Activated gamma-delta T cell (primary cell): ENCODE data around the gene ALKBH5.
"Not testable (repeated sequence)": the region's sequence is repeated elsewhere in the genome, so short reads cannot be mapped to it uniquely, and the experiment has no call there.

Experiments used
- DNase-seq: peaks from one replicate; lab custom pipeline; 2025; lab: John Stamatoyannopoulos, UW

Gene ALKBH5

DNA sequence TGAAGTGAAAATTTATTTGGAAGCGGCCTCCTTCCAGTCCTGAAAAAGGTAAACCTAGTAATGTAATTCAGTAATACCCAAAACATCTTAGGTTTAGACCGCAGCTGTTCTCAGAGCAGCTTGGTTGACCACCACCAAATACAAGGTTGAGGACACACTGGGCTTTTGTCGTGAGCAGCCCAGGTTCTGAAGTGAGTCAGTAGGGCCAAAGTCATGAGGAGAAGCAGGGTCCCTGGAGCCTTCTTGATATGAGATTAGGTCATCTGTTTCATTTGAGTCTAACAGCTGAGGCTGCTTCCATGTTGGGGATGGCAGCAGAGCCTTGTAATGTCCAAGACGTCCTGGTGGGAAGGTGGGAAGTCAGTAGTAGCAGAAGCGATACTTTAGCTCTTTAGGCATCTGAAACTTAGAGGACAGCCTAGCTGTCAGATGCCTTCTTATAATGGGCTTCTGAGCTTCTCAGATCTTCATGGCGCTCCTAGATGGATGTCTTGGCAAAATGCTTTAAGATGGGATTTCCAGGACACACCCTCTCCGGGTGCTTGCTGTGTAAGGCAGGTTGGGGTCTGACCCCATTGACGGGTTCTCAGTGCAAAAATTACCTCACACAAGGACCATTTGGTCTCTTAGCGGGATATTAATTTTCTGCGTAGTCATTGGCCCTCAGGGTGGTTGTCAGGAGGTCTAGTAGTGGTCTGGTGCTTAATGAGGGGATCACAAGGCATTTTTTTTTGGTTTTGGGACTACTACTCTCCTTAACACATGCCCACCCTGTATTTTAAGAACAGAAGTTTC, 2.4 kb downstream of the ALKBH5 start:
- DNase-seq: no peak

DNA sequence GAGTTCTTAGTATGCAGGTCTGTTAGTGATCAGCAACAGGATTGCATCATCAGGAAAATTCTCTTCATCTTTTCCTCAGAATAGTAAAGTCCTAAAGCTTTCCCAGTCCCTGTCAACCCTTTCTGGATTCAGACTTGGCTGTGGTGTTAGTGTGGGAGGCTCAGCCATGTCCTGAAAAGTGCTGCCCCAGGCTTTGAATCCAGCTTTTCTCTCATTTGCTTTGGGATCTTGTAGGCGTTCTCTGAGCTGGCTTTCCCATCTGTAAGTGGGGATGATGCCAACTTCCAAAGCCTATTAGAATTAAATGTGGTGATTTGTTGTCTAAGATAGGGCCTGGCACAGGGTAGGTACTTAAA, 3.0 kb downstream of the ALKBH5 start:
- no peak for DNase-seq

DNA sequence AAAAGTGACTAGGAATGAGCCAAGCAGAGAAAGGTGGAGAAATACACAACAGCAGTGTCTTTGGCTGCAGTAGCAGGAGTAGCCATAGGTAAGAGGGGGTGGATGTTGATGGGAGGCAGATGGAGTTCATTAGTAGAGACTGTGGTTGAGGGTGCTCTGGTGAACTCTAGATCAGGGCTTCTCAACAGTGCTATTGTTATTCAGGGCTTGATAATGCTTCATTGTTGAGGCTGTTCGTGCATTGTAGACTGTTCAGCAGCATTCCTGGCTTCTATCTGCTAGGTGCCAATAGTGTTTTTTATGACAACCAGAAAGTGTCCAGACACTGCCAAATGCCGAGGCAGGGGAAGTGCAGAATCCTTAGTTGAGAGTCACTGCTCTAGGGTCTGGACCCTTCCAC, 3.6 kb downstream of the ALKBH5 start:
- no peak for DNase-seq

- no peak for DNase-seq
These were observed 4.5 kb downstream of the ALKBH5 start for GRCh38 chr17:18187821-18188761.

DNA sequence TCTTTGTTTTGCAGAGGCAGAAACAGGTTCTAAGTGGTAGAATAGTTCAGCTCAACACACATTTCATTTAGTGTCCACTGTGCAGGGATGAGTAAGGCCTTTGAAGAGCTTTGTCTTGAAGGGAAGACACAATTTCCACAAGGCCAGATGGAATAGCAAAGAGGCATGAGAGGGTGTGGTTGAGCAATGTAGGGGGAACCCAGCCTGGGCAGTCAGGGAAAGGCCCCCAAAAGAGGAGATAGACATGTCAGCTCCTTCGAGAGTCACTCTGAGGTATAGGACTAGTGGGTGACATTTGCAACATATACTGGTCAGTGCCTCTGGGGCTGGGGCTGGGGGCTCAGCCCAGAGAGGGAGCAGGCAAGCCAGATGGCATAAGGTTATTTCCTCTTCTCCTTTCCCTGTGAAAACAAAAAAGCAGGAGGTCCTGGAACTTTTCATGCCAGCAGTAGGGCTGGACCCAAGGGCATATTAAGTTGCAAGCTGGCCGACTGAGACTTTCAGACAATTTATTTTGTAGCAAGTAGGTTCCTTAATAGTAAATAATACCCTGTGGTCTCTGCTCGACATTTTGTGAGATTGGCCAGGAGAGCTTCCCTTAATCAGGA, 7.1 kb downstream of the ALKBH5 start:
- no peak for DNase-seq

DNA sequence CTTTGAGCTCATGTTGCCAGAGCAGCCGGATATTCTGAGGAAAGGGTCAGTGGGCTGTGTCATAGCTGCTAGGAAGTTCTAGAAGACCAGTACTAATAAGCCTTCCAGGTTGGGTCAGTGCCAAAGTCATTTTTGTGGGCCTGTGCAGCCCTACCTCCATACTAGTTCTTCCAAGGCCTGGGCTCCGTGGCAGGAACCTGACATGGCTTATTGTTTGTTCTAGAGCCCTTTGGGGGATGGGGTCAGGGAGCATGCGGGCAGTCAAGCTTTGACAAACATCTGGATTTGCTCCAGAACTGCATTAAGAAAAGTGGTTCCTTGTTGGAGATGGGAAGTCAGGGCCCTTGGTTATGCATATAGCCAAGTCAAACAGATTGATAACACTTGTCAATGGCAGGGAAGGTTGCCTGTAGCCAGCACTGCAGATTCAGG, 7.6 kb downstream of the ALKBH5 start:
- DNase-seq: no peak

DNA sequence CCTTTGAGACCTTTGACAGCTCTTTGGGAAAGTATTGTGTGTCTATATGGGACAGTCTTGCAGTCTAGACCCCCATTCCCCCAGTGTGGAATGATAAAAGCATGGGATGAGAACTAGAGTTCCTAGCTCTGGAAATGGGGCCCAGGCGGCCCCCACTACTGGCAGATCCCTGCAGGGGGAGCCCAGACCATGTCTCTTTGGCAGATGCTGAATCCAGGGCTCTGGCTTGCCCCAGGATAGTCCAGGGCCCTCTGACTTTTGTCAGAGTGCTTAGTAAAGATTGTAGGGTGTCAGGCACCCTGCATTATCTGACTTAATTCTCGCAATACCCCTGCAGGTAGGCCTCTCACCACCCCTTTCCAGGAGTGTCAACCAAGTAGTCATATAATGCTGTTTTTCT, 8.3 kb downstream of the ALKBH5 start:
- no peak for DNase-seq

DNA sequence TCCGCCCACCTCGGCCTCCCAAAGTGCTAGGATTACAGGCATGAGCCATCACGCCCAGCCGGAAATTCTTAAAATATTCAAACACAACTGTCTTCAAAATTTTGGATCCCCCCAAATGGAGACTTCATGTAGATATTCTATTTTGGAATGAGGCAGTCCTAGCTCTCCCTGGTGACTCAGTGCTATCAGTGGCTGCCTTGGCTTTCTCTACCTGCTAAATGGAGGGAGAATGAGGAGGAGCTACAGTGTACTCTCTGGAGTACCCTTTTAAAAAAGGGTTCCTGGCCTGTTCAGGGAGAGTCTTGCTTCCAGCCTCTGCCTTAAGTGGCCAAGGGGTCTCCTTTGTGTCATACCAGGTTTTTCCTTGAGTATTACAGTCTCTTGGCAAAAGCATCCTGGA, 10.8 kb downstream of the ALKBH5 start:
- DNase-seq: no peak

- no peak for DNase-seq
These were observed 11.2 kb downstream of the ALKBH5 start for GRCh38 chr17:18194804-18195203.

DNA sequence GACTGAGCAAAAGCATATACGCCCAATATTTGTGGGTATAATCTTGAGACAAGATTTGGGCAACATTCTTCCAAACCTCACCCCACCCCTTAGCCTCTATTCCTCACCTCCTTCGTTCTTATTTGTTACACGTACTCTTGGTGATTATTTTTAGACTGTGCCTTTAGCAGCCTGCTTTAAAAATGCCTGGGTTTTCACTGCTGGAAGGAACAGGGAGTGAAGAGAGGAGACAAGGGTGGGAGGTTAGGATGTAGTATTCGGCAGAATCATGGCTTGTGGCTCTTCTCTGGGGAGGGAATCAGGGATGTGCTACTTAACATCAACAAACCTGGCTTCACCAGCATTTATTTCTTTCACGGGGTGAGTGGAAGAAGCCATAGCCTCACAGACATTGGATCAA, 11.6 kb downstream of the ALKBH5 start:
- DNase-seq: no peak

DNA sequence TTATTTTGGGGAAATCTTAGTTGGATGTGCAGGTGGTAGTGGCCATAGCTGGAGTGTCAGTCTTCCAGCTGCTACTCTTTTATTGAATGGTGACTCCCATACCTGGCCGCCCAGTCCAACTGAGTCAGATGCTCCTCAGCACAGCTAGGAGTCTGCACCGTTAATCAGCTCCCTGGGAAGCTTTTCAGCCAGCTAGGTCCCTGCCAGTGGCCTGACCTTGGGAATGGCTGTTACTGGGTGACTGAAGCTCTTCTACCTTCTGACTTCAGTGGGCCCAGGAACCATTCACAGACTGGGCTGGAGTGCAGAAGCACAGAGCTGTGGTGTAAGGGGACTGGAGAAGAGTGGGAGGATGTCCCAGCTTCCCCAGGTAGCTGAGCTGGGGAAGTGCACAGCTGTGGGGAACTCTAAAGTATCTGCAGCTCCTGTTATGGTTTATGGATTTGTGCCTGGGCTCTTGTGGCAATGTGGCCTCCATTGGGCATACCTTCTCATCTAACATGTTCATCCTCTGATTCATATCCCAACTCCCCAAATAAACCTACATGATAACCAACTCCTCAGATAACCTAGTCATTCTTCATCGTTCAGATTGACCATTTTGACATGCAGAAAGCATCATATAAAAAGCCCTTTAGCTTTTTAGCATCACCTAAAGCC, 14.0 kb downstream of the ALKBH5 start:
- DNase-seq: no peak

DNA sequence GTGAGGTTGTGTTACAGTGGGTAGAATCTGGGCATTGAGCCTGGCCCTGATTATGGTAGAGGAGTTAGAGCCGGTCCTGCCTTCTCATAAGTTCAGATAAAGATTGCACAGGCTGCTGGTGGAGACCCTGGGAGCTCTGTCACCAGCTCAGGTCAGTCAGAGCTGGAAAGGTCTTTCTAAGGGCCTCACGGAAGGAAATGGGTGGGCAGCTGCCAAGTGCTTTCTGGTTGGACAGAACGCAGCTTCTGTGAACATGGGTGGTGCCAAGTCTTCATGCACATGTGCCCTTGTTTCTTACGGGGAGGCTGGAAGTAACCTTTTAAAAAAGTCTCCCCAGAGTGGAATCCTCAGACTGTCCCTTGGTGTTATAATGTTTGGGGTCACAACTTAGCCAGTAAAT, 14.9 kb downstream of the ALKBH5 start:
- DNase-seq: no peak

- no peak for DNase-seq
These were observed 17.5 kb downstream of the ALKBH5 start for GRCh38 chr17:18201108-18201507.

GRCh38 chr17:18203308-18203707, 19.7 kb downstream of the ALKBH5 start:
- no peak for DNase-seq

DNA sequence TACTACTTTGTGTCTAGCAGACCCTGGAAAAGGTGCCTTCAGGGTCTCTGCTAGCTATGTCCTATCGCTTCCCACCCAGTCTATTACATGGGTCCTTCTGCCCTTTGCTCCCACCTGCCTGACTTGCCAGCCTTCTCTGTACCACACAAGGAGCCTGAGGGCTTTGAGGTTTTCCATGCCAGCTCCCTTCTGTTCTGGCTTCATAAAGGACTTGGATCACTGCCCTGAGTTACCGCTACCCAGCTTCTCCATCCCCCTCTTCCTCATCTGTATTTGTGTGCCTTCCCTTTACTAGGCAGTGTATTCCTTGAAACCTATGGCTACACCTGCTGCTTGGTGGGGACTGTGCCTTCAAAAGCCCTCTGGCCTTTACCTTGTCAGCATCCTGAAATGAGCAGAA, 22.2 kb downstream of the ALKBH5 start:
- DNase-seq: no peak

DNA sequence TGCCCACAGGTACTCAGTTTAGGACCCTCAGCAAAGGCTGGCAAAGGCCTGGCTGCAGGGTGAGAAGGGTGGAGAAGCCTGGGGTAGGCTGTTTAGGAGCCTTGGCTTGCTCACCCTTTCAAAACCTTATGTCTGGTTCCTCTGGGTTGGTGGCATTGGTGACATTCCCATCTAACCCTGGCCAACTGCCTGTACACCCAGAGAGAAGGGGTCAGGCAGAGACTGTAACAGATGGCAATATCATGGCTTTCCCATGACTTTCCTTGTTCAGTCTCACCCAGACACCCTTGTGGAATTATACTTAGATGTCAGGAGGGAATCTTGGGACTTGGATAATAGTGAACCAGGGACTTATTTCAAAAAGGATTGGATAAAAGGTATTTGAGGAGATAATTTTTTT, 23.3 kb downstream of the ALKBH5 start:
- no peak for DNase-seq

- no peak for DNase-seq
These were observed 24.5 kb downstream of the ALKBH5 start for GRCh38 chr17:18208092-18208491.

DNA sequence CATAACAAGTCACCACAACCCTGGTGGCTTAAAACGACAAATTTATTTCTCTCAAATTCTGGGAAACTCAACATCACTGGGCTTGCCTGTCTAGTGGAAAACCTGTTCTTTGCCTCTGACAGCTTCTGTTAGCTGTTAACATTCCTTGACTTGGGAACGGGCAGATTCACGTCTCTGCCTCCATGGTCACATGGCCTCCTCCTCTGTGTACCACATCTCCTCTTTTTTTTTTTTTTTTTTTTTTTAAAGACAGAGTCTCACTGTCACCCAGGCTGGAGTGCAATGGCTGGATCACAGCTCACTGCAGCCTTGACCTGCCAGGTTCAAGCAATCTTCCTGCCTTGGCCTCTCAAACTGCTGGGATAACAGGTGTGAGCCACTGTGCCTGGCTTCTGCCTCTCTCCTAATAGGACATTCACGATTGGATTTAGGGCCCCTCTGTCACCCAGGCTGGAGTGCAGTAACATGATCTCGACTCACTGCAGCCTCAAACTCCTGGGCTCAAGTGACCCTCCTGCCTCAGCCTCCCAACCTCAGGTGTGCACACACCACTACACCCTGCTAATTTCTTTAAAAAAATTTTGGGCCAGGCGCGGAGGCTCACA, 30.1 kb downstream of the ALKBH5 start:
- no peak for DNase-seq

GRCh38 chr17:18216906-18217305, 33.3 kb downstream of the ALKBH5 start:
- not testable (repeated sequence) for DNase-seq

GRCh38 chr17:18217412-18218015, 33.9 kb downstream of the ALKBH5 start:
- DNase-seq: no peak

GRCh38 chr17:18218756-18219415, 35.3 kb downstream of the ALKBH5 start:
- DNase-seq: no peak
